GM18505 (cell line): ENCODE measurements around the gene DLG1.
"Not testable (repeated sequence)": the region's sequence is repeated elsewhere in the genome, so short reads cannot be mapped to it uniquely, and the experiment has no call there.

Experiments
- ATAC-seq: cut with Tn5 transposase; IDR thresholded peaks from one replicate; pipeline ENCODE4 v1.9.1; 2021; ENCODE audit not compliant: unreplicated experiment
- POLR2A ChIP-seq: IDR thresholded peaks from 4 replicates; pipeline ENCODE4 v1.6.1; 2011; ENCODE audit warnings: borderline replicate concordance; ENCODE audit not compliant: insufficient read depth, insufficient read length; ENCODE audit errors: extremely low read depth

The DLG1 gene

DNA sequence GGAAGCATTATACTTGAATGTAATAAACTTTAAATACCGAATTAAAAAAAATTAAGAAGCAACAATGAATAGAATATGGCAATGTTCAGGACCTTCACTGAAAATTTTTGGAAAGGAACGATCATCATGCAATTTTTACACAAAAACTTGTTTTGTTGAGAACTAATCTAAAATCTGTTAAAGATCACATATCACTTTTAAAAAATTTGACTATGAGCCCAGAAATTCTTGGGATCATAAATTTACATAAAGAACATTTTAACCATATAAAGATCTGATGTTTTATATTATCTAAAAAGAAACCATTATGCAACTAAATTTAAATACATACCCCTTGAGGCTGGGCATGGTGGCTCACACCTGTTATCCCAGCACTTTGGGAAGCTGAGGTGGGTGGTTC lies 192.6 kb downstream of the DLG1 start:
- TF ChIP-seq POLR2A, result no peak
- ATAC-seq, result no peak

DNA sequence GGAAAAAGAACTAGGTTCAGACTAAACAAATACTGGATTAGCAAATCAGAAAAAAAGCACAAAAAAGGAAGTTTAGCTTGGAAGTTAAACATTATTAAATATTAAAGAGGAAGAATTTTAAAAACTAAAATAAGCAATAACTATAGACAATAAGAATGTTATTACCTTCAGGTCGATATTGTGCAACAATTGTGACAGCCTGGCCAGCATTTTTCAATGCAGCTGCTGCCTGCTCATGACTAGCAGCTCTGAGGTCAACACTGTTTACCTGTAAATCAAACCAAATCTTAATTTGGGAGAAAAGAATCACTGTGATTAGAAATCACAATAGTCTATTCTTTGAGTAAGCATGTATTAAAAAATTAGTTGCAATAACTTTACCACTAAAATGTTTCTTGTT lies 193.7 kb downstream of the DLG1 start:
- no peak for ATAC-seq
- TF ChIP-seq POLR2A, result no peak

DNA sequence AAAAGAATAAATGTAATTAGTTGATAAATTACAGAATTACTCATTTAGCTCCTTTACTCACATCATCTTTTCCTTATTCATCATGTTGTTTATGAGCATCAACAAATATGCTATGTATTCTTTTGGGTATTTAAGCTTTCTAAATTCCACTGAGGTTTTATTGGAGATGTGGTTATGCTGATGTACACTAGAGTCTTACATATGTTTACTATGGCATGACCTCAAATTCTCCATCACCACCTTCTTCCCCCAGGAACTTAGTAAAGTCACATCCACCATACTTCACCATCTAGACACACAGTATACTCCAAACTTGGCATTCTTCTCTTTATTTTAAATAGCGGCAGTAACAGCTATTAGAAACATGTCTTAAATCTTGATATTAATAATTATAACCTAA lies 194.6 kb downstream of the DLG1 start:
- no peak for ATAC-seq
- TF ChIP-seq POLR2A, result no peak

DNA sequence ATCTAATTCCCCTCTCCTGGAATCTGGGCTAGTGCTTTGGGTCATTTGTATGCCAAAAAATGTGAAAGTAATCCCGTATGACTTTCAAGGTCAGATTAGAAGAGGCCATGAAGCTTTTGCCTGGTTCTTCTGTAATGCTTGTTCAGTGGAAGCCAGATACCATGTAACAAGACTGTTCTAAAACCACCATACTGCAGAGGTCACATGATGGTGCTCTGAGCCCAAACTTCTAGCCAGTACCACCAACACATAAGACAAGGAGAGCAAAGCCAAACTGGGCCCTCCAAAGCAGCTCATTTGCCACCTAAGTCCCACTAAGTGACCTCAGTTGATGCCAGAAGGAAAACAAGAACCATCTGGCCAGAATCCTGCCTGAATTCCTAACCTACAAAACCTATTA lies 204.5 kb downstream of the DLG1 start:
- no peak for TF ChIP-seq POLR2A
- no peak for ATAC-seq

DNA sequence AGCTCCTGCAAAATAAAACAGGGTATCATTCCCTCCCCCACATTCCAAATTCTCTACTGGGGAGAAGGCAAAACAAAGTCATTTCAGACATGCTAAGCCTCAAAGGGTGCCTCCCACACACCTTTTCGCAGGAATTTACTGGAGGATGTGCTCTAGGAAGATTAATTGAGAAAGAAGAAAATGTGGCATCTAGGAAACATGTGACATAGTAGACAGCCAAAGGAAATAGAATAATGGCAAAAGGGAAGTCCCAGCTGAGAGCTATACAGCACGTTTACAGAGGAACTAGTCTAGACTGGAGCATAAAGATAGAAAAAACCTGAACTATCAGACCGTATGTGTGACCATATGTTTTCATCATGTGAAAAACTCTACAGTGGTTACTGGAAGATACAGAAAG lies 210.0 kb downstream of the DLG1 start:
- ATAC-seq, result no peak
- TF ChIP-seq POLR2A, result no peak

DNA sequence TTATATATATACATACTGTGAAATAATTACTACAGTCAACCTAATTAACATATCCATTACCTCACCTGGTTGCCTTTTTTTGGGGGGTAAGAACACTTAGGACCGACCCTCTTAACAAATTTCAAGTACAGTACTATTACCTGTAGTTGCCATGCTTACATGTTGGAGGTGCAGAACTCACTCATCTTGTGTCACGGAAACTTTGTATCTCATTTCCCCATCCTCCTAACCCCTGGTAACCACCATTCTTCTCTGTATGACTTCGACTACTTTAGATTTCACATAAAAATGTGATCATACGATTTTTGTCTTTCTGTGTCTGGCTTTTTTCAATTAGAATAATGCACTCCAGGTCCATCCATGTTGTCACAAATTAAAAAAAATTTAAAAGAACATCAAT lies 213.3 kb downstream of the DLG1 start:
- TF ChIP-seq POLR2A, result no peak
- ATAC-seq, result no peak

DNA sequence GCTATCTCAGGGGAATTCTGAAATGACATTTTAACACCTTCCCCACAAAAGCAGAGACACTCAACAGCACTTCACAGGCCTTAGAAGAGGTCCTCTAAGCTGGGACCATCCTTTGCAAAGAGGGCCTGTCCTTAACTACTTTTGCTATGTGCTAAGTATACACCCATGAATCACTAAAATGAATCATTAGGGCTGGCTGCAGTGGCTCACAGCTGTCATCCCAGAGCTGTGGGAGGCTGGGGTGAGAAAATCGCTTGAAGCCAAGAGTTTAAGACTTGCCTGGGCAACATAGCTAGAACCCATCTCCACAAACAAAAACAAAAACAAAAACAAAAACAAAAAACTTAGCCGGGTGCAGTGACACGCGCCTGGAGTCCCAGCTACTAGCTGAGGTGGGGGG lies 214.9 kb downstream of the DLG1 start:
- ATAC-seq, result no peak
- TF ChIP-seq POLR2A, result no peak

DNA sequence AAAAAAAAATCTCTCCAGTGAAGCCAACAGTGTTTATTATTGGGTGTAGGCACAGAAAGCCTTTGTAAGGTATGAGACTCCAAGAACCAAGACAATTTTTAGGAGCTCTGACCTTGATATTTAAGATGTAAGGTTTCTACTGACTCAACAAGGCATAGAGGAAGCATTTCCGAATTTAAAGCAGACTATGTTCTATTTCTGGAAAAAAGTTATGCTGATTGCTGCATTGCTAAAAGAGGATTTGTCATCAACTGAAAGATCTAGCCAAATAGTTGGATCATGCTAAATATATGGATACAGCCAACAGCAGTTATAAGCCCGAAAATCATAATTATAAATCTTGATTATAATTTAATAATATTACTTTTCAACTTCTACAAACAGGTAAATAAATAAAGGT lies 215.5 kb downstream of the DLG1 start:
- no peak for ATAC-seq

DNA sequence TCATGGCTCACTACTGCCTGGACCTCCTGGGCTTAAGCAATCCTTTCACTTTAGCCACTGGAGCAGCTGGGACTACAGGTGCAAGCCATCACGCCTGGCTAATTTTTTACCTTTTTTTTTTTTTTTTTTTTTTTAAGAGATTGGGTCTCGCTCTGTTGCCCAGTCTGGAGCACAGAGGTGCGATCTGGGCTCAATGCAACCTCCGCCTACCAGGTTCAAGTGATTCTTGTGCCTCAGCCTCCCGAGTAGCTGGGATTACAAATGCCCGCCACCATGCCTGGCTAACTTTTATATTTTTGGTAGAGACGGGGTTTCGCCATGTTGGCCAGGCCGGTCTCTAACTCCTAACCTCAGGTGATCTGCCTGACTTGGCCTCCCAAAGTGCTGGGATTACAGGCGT lies 218.1 kb downstream of the DLG1 start:
- no peak for ATAC-seq
- TF ChIP-seq POLR2A, result no peak

More for the DNA sequence above, 215.5 kb downstream of the DLG1 start:
- no peak for TF ChIP-seq POLR2A

DNA sequence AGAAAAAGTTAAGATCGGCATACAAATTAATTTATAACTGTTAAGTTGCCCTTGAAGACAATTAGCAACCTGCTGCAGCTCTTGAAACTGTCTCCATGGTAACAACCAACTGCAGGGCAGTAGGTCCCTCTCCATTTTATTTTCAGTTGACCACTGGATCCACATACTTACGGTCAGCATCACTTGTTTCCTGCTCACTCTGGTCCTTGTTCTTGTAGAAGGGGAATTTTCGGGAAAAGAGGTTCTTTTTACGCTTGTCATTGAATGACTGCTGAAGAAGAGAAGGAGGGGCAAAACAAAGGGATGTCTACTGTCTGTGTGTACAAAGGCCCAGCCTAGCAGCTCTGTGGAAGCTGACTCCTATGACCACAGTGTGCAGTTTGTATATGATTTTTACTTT lies 222.0 kb downstream of the DLG1 start:
- no peak for ATAC-seq
- no peak for TF ChIP-seq POLR2A

DNA sequence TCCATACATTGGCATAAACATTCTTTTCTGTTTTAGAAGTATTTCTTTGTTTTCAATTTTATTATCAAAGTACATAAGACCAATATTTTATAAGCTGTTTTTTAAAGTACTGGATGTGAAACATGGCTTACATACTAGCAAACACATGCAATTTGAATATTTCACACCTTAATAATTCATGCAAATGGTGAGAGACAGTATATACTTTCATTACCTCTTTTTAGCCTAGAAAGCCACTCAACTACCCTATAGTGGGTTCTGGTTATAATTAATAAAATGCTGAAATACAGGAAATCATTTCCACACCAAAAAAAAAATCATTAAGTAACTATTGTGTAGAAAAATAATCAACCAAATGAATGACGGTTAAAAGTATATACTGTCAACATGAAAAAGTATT lies 230.3 kb downstream of the DLG1 start:
- no peak for TF ChIP-seq POLR2A
- peak; percentile 53 for ATAC-seq

DNA sequence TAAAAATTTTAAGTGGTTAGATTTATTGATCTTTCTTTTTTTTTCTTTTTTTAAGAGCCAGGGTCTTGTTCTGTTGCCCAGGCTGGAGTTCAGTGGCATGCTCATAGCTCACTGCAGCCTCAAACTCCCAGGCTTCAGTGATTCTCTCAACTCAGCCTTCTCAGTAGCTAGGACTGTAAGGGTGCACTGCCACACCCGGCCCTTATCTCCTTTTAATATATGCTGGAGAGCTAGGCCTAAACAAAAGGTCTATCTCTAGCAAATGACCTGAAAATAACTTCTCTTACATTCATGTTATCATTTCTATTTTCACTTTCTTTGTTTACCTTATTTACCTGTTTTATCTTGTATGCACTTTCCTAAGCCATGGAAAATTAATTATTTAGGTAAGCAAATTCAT lies 233.6 kb downstream of the DLG1 start:
- ATAC-seq, result no peak
- TF ChIP-seq POLR2A, result no peak

DNA sequence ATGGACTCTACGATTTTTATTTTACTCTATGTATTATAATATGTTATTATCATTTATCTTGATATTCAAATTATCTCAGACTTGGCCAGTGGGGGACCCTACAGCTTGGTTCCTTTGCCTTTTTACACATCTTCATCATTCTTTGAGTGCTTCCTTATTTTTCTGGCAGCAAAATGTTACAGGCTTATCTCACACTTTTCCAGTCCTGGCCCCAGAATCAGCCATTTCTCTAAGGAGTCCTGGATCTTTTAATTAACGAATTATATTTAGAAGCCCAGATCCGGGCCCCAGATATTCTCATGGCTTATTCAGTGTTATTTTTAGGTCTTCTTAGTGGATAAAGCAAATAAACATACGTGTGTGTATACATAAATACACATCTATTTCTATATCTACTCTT lies 236.0 kb downstream of the DLG1 start:
- no peak for ATAC-seq
- TF ChIP-seq POLR2A, result no peak

DNA sequence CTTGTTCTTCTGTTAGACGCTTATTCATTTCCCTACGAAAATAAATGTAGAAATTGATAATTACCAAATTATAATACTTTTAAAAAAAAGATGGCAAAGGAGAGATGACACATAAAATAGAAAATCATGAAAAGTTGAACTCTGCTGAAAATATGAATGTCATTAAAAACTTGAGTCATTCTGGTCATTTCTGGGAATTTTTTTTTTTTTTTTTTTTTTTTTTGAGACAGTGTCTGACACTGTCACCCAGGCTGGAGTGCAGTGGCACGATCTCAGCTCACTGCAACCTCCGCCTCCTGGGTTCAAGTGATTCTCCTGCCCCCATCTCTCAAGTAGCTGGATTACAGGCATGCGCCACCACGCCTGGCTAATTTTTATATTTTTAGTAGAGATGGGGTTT lies 246.8 kb downstream of the DLG1 start:
- not testable (repeated sequence) for ATAC-seq

DNA sequence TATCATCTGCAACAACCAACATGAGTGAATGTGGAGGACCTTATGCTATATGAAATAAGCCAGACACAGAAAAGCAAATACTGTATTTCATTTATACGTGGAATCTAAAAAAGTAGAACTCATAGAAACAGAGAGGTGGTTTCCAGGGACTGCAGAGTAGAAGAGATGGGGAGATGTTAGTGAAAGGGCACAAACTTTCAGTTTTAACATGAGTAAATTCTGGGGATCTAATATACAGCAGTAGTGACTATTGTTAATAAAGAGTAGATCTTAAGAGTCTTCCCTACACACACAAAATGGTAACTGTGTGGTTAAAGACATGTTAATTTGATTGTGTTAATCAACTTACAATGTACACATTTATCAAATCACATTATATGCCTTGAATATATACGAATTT lies 247.9 kb downstream of the DLG1 start:
- ATAC-seq, result no peak

More for the DNA sequence above, 247.9 kb downstream of the DLG1 start:
- TF ChIP-seq POLR2A, result no peak
